Measurements from ENCODE around the gene ATP5PD.
A peak's percentile ranks its signal among the peaks of the same experiment; 100 is the strongest.
"Not testable (repeated sequence)": the region's sequence is repeated elsewhere in the genome, so short reads cannot be mapped to it uniquely, and the experiment has no call there.

The ATP5PD gene

GRCh38 chr17:75073618-75074047 is 26.9 kb upstream of the ATP5PD start:
- H3K79me2 ChIP-seq (ENCODE audit: low read length) = no peaks in the 10 kb centered on the region
- H3K27me3 ChIP-seq (ENCODE audit: low read depth, low read length) = no peaks in the 10 kb centered on the region
- H3K27ac ChIP-seq (ENCODE audit: low read length) = no peak overlapping the region
- H3K9me3 ChIP-seq (ENCODE audit: insufficient read depth, low read length) = no peaks in the 10 kb centered on the region
- no peak overlapping the region for H3K9ac ChIP-seq (ENCODE audit: low read length)
- H4K20me1 ChIP-seq (ENCODE audit: insufficient read depth, low read length) = no peaks in the 10 kb centered on the region
- TF ChIP-seq CTCF (IDR thresholded peaks at IDR 0.05; ENCODE audit: low read depth, low read length) = no peak
- TF ChIP-seq EZH2phosphoT487 (IDR thresholded peaks at IDR 0.05; ENCODE audit: low read depth) = no peak
- no peak overlapping the region for H3K4me3 ChIP-seq (ENCODE audit: low read length)
- H2AFZ ChIP-seq (ENCODE audit: low read depth, low read length) = no peak overlapping the region
- H3K4me1 ChIP-seq (ENCODE audit: low read length) = peaks cover 16% of the 10 kb centered on the region
- no peaks in the 10 kb centered on the region for H3K36me3 ChIP-seq (replicated peaks; ENCODE audit: low read depth, low read length)
- H3K4me2 ChIP-seq (ENCODE audit: low read length) = no peak overlapping the region

GRCh38 chr17:75072909-75073308 is 26.1 kb upstream of the ATP5PD start:
- not testable (repeated sequence) for H3K27me3 ChIP-seq (ENCODE audit: low read depth, low read length); H4K20me1 ChIP-seq (ENCODE audit: insufficient read depth, low read length); H3K9ac ChIP-seq (ENCODE audit: low read length); H3K4me3 ChIP-seq (ENCODE audit: low read length); H3K9me3 ChIP-seq (ENCODE audit: insufficient read depth, low read length); H3K4me1 ChIP-seq (ENCODE audit: low read length); H3K27ac ChIP-seq (ENCODE audit: low read length); H3K79me2 ChIP-seq (ENCODE audit: low read length); H3K36me3 ChIP-seq (replicated peaks; ENCODE audit: low read depth, low read length); H2AFZ ChIP-seq (ENCODE audit: low read depth, low read length); H3K4me2 ChIP-seq (ENCODE audit: low read length)

- not testable (repeated sequence) for H3K79me2 ChIP-seq (ENCODE audit: low read length); H4K20me1 ChIP-seq (ENCODE audit: insufficient read depth, low read length); H3K4me1 ChIP-seq (ENCODE audit: low read length); H3K4me3 ChIP-seq (ENCODE audit: low read length); H3K9me3 ChIP-seq (ENCODE audit: insufficient read depth, low read length); H3K9ac ChIP-seq (ENCODE audit: low read length); H3K4me2 ChIP-seq (ENCODE audit: low read length); H2AFZ ChIP-seq (ENCODE audit: low read depth, low read length); H3K36me3 ChIP-seq (replicated peaks; ENCODE audit: low read depth, low read length); H3K27ac ChIP-seq (ENCODE audit: low read length); H3K27me3 ChIP-seq (ENCODE audit: low read depth, low read length)
Measured at GRCh38 chr17:75071478-75072271, 24.9 kb upstream of the ATP5PD start.

GRCh38 chr17:75069783-75070182 is 23.0 kb upstream of the ATP5PD start:
- Histone ChIP-seq H3K36me3 (replicated peaks; ENCODE audit: low read depth, low read length) (no peaks in the 10 kb centered on the region), H3K4me2 (ENCODE audit: low read length) (no peak overlapping the region), H3K27ac (ENCODE audit: low read length) (no peak overlapping the region), H2AFZ (ENCODE audit: low read depth, low read length) (no peak overlapping the region), H3K27me3 (ENCODE audit: low read depth, low read length) (no peaks in the 10 kb centered on the region), H4K20me1 (ENCODE audit: insufficient read depth, low read length) (no peaks in the 10 kb centered on the region), H3K4me3 (ENCODE audit: low read length) (no peak overlapping the region), H3K79me2 (ENCODE audit: low read length) (no peaks in the 10 kb centered on the region), H3K9ac (ENCODE audit: low read length) (no peak overlapping the region), H3K9me3 (ENCODE audit: insufficient read depth, low read length) (no peaks in the 10 kb centered on the region), H3K4me1 (ENCODE audit: low read length) (no peaks in the 10 kb centered on the region)
- no peak for TF ChIP-seq EZH2phosphoT487 (IDR thresholded peaks at IDR 0.05; ENCODE audit: low read depth)
- TF ChIP-seq CTCF (IDR thresholded peaks at IDR 0.05; ENCODE audit: low read depth, low read length) = peak; percentile 48

- H3K9ac ChIP-seq (ENCODE audit: low read length) = no peak overlapping the region
- no peaks in the 10 kb centered on the region for H3K4me1 ChIP-seq (ENCODE audit: low read length)
- no peaks in the 10 kb centered on the region for H3K79me2 ChIP-seq (ENCODE audit: low read length)
- H3K36me3 ChIP-seq (replicated peaks; ENCODE audit: low read depth, low read length) = no peaks in the 10 kb centered on the region
- H4K20me1 ChIP-seq (ENCODE audit: insufficient read depth, low read length) = no peaks in the 10 kb centered on the region
- H3K27ac ChIP-seq (ENCODE audit: low read length) = no peak overlapping the region
- no peaks in the 10 kb centered on the region for H3K9me3 ChIP-seq (ENCODE audit: insufficient read depth, low read length)
- no peak overlapping the region for H2AFZ ChIP-seq (ENCODE audit: low read depth, low read length)
- H3K4me3 ChIP-seq (ENCODE audit: low read length) = no peak overlapping the region
- TF ChIP-seq EZH2phosphoT487 (IDR thresholded peaks at IDR 0.05; ENCODE audit: low read depth) = no peak
- no peak for TF ChIP-seq CTCF (IDR thresholded peaks at IDR 0.05; ENCODE audit: low read depth, low read length)
- H3K4me2 ChIP-seq (ENCODE audit: low read length) = no peak overlapping the region
- H3K27me3 ChIP-seq (ENCODE audit: low read depth, low read length) = no peaks in the 10 kb centered on the region
Measured at GRCh38 chr17:75068750-75069149, 22.0 kb upstream of the ATP5PD start.

Data from OCI-LY3 (cell line).